ENCODE data around the gene MTA1.

The MTA1 gene

DNA sequence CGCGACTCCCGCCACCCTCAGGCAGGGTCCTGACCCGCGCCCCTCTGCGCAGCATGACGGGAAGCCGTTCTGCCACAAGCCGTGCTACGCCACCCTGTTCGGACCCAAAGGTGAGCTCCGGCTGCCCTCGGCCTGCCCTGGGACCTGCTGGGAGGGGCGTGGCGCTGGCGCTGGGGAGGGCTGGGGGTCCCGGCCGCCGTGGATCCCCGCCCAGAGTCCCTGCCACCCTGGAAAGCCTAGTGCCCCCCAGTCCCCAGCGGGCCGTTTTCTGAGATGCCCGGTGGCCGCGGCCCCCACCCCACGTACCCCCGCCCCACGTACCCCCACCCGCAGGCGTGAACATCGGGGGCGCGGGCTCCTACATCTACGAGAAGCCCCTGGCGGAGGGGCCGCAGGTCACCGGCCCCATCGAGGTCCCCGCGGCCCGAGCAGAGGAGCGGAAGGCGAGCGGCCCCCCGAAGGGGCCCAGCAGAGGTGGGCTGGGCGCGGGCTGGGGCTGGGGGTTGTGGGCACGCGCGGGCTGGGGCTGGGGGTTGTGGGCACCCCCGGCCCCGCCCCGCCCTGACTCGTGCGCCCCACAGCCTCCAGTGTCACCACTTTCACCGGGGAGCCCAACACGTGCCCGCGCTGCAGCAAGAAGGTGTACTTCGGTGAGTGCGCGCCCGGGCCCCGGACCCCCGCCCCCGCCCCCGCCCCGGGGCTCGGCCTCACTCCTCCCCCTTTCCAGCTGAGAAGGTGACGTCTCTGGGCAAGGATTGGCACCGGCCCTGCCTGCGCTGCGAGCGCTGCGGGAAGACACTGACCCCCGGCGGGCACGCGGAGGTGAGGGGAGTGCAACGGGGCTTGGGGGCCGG is 59.0 kb downstream of the MTA1 start:
- no peak for DNase-seq

GRCh38 chr14:105479431-105480158 is 60.0 kb downstream of the MTA1 start:
- no peak for DNase-seq

DNA sequence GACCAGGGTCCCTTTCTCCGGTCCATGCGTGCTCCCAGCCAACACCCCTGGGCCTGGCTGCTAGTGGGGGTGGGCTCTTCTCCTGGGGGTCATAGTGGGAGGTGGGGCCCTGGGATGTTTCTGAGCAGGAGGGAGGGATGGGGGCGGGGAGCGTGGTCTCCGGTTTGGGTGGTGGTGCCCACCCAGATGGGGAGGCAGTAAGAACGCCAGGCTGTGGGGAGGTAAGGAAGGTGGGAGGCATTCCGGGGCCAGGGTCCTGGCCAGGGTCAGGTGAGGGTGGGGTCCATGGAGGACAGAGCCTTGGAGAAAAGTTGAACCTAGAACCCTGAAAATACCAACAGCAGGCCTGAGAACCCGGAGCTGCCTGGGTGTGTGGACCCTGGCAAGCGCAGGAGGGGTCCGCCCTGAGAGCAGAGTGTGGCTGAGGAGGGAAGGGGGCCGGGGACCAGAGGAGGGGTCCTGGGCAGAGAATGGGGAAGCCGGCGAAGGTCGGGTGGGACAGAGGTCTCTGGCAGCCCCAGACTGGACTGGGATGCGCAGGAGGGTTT is 60.6 kb downstream of the MTA1 start:
- no peak for DNase-seq

GRCh38 chr14:105480807-105481801 is 61.5 kb downstream of the MTA1 start:
- peak; percentile 85 for DNase-seq

DNA sequence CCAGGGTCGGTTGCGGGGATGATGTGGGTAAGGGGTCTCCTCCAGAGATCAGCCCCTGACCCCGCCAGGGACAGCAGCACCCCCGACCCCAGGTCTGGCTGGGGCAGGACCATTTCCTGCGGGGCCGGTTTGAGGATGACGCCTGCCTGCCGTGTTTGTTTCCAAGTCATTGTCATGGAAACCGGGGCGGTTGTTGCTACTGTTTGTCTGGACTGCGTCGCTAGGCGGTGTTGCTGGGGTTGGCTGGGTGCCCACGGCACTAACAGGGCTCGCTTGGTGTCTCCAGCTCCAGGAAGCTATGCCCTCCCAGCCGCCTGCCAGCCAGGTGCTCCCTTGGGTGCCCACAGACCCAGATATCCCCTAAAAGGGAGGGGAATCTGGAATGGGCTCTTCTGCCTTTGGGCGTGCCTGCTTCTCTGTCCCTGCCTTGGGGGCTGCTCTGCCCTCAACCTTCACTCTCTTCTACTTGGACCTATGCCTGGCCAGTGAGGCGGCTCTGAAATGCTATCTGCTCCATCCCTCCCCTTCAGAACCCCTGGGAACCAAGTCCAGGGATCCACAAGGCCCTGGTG is 62.3 kb downstream of the MTA1 start:
- DNase-seq: peak; percentile 92

- no peak for DNase-seq
Measured at GRCh38 chr14:105482486-105483110, 63.0 kb downstream of the MTA1 start.

DNA sequence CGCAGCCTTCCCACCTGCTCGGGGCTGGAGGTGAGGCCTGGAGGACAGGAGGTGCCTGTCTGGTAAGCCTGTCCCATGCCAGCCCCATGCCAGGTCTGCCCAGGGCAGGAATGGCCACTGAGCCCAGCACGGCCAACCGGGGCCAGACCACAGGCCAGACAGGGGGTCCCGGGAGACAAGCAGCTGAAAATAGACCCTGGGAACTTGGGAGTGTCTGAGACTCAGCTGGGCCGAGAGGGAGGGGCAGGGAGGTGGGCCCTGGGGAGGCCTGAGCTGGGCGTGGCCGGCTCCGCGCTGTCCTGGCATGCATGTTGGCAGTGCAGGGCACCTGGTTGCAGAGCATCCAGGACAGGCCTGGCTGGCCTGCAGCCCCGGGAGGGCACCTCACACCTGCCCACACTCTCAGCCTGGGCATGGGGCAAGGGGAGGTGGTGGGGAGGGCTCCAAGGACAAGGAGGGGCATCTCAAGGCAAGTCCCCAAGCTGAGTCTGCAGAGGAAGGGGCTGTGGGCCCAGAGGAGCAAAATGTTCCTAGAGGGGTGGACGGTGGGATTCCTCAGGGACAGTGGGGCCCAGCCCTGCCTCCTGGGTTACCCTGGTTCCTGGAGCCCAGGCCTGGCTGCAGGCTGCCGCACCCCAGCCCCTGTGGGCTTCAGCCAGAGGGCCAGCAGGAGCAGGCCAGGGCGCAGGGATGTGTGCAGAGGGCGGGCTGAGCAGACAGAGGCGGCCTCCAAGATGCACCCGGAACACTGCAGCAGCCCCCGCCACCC is 63.9 kb downstream of the MTA1 start:
- no peak for DNase-seq

DNA sequence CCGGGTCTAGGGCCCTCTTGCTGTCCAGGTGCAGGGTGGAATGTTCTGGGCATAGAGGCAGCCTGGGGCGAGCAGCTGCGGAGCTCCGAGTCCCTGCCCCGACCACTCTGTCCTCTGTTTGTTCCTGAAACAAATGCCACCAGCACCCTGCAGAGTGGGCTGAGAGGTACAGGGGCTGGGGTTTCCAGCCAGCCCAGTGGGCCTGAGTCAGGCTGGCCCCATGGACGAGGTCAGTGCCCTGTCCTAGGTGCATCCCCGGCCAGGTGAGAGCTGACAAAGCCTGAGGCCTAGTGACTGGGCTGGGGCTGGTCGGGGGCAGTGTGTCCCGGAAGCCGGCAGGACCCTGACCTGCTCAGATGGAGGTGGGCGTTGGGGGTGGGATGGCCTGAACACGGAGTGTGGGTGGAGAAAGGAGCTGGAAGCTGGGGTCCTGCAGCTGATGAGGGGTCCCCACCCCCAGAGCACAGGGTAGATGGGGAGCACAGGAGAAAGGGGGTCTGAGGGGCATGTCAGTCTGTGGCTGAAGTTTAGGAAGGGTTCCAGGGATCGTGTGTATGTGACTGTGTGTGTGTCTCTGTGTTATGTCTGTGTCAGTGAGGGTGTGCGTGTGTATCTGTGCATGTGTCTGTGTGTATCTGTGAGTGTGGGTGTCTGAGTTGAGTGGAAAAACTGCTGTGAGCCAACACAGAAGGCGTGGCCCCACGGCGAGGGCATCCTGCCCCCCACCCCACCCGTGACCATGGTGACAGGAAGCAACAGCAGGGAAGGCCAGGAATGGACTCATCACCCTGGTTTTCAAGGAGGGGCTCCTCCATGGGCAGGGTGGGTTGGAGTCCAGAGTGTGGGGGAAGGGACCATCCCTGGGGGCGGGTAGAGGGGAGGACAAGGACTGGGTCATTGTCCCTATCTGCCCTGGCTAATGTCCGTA is 64.7 kb downstream of the MTA1 start:
- DNase-seq: peak; percentile 48

DNA sequence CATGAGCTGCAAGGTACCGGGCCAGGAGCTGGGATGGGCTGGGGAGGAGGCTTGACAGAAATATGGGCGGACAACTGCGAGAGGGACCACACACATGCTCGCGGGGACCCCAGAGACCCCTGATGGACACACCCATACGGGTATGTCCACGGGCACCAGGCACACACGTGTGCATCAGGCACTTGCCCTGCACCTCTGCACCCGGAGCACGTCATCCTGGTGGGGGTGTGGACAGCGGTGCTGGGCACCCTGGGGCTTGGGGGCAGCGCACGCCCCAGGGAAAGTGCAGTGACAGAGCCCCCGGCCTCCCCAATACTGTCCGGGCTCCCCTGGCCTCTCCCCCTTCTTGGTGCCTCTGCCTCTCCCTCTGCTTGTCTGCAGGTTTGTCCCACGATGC is 65.4 kb downstream of the MTA1 start:
- no peak for DNase-seq

DNA sequence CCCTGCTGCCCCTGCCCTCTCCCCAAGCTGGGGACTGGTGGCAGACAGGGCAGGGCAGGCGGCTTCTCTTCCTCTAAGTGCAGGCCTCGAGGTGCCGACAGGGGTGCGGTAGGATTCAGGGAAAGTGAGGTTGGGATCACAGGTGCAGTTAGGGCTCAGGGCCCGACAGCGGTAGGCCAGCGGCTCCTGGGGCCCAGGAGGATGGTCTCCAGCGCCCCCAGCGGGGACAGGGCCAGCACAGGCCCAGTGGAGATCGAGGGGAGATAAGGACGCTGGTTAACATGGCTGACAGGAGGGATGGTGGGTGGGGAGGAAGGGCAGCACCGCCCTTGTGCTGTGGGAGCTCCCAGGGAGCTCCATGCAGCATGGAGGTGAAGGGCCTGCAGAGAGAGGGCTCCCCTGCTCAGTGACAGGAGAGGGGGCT is 66.1 kb downstream of the MTA1 start:
- DNase-seq: peak; percentile 44

GRCh38 chr14:105486163-105486973 is 66.7 kb downstream of the MTA1 start, which contains the start of gene CRIP1:
CRIP1 (plus strand) TSS chr14:105486886; CDS start chr14:105487260, 374 bp downstream.
- DNase-seq: no peak

- peak; percentile 39 for DNase-seq
Measured at GRCh38 chr14:105486974-105487448, 67.4 kb downstream of the MTA1 start.

DNA sequence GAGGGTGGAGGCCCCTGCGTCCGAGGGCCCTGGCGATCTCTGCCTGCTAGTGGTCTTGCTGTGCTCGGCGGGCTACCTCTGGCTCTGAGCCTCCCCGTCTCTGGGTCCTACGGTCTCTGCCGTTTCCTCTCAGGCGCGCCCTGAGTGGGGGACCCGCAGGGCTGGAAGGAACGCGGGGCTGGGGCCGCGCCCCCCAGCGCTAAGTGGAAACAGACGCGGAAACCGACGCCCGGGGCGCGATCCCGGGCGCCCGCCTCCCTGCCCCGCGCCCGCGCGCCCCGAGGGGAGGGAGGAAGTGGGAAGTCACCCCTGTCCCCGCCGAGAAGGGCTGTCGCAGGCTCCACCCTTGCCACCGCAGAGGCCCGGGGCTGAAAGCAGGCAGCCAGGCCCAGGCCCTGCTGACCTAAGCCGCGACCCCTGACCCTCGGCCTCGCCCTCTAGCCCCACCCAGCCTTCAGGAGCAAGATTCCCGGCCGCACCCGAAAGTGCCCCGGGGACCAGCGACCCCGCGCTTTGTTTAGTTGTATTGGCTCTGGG is 67.9 kb downstream of the MTA1 start:
- peak; percentile 52 for DNase-seq

DNA sequence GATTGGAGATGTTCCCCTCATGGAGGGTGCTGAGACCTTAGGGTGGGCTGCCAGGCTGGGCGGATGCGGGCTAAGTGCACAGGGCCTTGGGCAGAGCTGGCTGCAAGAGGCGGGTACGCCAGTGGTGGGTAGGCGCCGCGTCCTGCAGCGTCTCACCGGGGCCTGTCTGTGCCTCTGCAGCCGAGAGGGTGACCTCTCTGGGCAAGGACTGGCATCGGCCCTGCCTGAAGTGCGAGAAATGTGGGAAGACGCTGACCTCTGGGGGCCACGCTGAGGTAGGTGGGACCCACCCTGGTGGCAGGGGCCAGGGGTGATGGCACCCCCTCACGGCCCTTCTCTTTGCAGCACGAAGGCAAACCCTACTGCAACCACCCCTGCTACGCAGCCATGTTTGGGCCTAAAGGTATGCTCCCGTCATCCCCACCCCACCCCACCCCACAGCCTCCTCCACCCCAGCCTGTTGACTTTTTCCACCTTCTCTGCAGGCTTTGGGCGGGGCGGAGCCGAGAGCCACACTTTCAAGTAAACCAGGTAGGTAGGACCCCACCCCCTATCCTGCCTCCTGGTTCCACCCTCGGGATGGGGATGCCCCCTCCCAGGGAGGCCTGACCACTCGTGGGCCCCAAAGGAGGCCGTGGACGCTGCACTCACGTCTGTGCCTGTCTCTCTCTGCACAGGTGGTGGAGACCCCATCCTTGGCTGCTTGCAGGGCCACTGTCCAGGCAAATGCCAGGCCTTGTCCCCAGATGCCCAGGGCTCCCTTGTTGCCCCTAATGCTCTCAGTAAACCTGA is 68.6 kb downstream of the MTA1 start:
- DNase-seq: peak; percentile 27

- no peak for DNase-seq
Measured at GRCh38 chr14:105488781-105489541, 69.3 kb downstream of the MTA1 start.

- DNase-seq: peak; percentile 88
Measured at GRCh38 chr14:105489542-105490266, 70.1 kb downstream of the MTA1 start.
